ENCODE results near the gene PARP6.

The PARP6 gene

GRCh38 chr15:72272213-72272996, at the start of gene PARP6:
PARP6 (minus strand) TSS chr15:72272554; CDS start chr15:72267477, 5,077 bp downstream.
- DNase-seq (ENCODE audit: low read depth, low spot score): peak; percentile 83
- ChIA-PET CTCF (interaction anchor here (0.7 to 2.2 kb wide), 9 partner anchors 8 to 231 kb away, joined by 3 to 28 read pairs (median 6); no protein-coding TSS in a partner anchor), POLR2A (interaction anchor here (1.0 kb wide), 1 partner anchor 42 kb away, joined by 6 read pairs; the partner anchor contains the start of gene PKM)
- TF ChIP-seq CTCF (IDR thresholded peaks at IDR 0.05; ENCODE audit: insufficient read depth, low read length, missing control alignments): peak; percentile 78
- H3K4me3 ChIP-seq (ENCODE audit: low read depth, low read length): peak within 1 kb of the TSS; percentile 85

- CTCF ChIA-PET: interaction anchor here (1.7 kb wide), 1 partner anchor 8 kb away, joined by 9 read pairs; no protein-coding TSS in a partner anchor
- peak; percentile 14 for DNase-seq (ENCODE audit: low read depth, low spot score)
- peak within 1 kb of the TSS; percentile 67 for H3K4me3 ChIP-seq (ENCODE audit: low read depth, low read length)
- TF ChIP-seq CTCF (IDR thresholded peaks at IDR 0.05; ENCODE audit: insufficient read depth, low read length, missing control alignments): no peak
- POLR2A ChIA-PET: interaction anchor here (1.1 kb wide), 1 partner anchor 12 kb away, joined by 3 read pairs; no protein-coding TSS in a partner anchor
Observed at GRCh38 chr15:72319985-72320671, 47.8 kb upstream of the PARP6 start, which contains the start of gene CELF6. CELF6 (minus strand) TSS chr15:72320157; CDS start chr15:72319874, 283 bp downstream.

- H3K4me3 ChIP-seq (ENCODE audit: low read depth, low read length): peak overlapping the region; percentile 67
- TF ChIP-seq CTCF (IDR thresholded peaks at IDR 0.05; ENCODE audit: insufficient read depth, low read length, missing control alignments): no peak
- CTCF ChIA-PET: interaction anchor here (1.7 kb wide), 1 partner anchor 8 kb away, joined by 9 read pairs; no protein-coding TSS in a partner anchor
- DNase-seq (ENCODE audit: low read depth, low spot score): no peak
- POLR2A ChIA-PET: interaction anchor here (1.1 kb wide), 1 partner anchor 12 kb away, joined by 3 read pairs; no protein-coding TSS in a partner anchor
Observed at GRCh38 chr15:72319360-72319984, 47.1 kb upstream of the PARP6 start.

GRCh38 chr15:72318408-72318942, 46.1 kb upstream of the PARP6 start:
- CTCF ChIA-PET: interaction anchor here (0.9 kb wide), 1 partner anchor 9 kb away, joined by 3 read pairs; no protein-coding TSS in a partner anchor
- no peak overlapping the region for H3K4me3 ChIP-seq (ENCODE audit: low read depth, low read length)
- POLR2A ChIA-PET: no interaction called here
- no peak for DNase-seq (ENCODE audit: low read depth, low spot score)
- no peak for TF ChIP-seq CTCF (IDR thresholded peaks at IDR 0.05; ENCODE audit: insufficient read depth, low read length, missing control alignments)

GRCh38 chr15:72315706-72316370, 43.5 kb upstream of the PARP6 start:
- no peak for TF ChIP-seq CTCF (IDR thresholded peaks at IDR 0.05; ENCODE audit: insufficient read depth, low read length, missing control alignments)
- no peak for DNase-seq (ENCODE audit: low read depth, low spot score)
- no peak overlapping the region for H3K4me3 ChIP-seq (ENCODE audit: low read depth, low read length)
- ChIA-PET CTCF (no interaction called here), POLR2A (no interaction called here)
